GM21737 (cell line): ENCODE measurements around the gene BRCA1.

Source experiments
- ATAC-seq: cut with Tn5 transposase; IDR thresholded peaks from one replicate; pipeline ENCODE4 v1.9.1; 2021; ENCODE audit warnings: mild to moderate bottlenecking, moderate library complexity; ENCODE audit not compliant: unreplicated experiment

BRCA1 gene

GRCh38 chr17:43025766-43026537, 99.2 kb downstream of the BRCA1 start:
- no peak for ATAC-seq

- no peak for ATAC-seq
Observed at GRCh38 chr17:43025290-43025657, 99.9 kb downstream of the BRCA1 start.

- ATAC-seq, result no peak
Observed at GRCh38 chr17:43024407-43025289, 100.5 kb downstream of the BRCA1 start, which contains the start of gene RND2. Gene RND2, plus strand, starts transcription at chr17:43025231. Its CDS starts 117 bp downstream, at chr17:43025348.

GRCh38 chr17:43021741-43022512, 103.2 kb downstream of the BRCA1 start, which contains the start of gene VAT1:
Gene VAT1, minus strand, starts transcription at chr17:43022385. Its CDS starts 63 bp downstream, at chr17:43022322.
- no peak for ATAC-seq

- no peak for ATAC-seq
Observed at GRCh38 chr17:43020789-43021740, 104.1 kb downstream of the BRCA1 start.

GRCh38 chr17:43020030-43020621, 105.0 kb downstream of the BRCA1 start:
- ATAC-seq, result no peak

- ATAC-seq, result no peak
Observed at GRCh38 chr17:43019418-43019817, 105.7 kb downstream of the BRCA1 start.

GRCh38 chr17:43018932-43019331, 106.2 kb downstream of the BRCA1 start:
- no peak for ATAC-seq

- ATAC-seq, result no peak
Observed at GRCh38 chr17:43018008-43018853, 106.9 kb downstream of the BRCA1 start.

GRCh38 chr17:43016216-43016615, 108.9 kb downstream of the BRCA1 start:
- ATAC-seq, result no peak

- ATAC-seq, result no peak
Observed at GRCh38 chr17:43015579-43015978, 109.6 kb downstream of the BRCA1 start.

- no peak for ATAC-seq
Observed at GRCh38 chr17:43014649-43015542, 110.3 kb downstream of the BRCA1 start.

GRCh38 chr17:43014020-43014648, 111.0 kb downstream of the BRCA1 start:
- ATAC-seq, result no peak

- ATAC-seq, result no peak
Observed at GRCh38 chr17:43013296-43013695, 111.9 kb downstream of the BRCA1 start.

GRCh38 chr17:43011728-43012472, 113.3 kb downstream of the BRCA1 start:
- no peak for ATAC-seq

GRCh38 chr17:43010667-43011308, 114.4 kb downstream of the BRCA1 start:
- no peak for ATAC-seq
